Hepatocyte (in vitro differentiated cells): ENCODE measurements around the gene PYDC1. TPM values are rescaled to one million over a fixed set of nuclear protein-coding genes. Genes with fewer than 3 reads are reported as not detected.
A peak's percentile ranks its signal among the peaks of the same experiment; 100 is the strongest.
"Not testable (repeated sequence)": the region's sequence is repeated elsewhere in the genome, so short reads cannot be mapped to it uniquely, and the experiment has no call there.

Experiments used
- DNase-seq: peaks from one replicate; pipeline ENCODE4 v3.0.0-alpha.2; 2016; ENCODE audit warnings: low spot score
- H2AFZ ChIP-seq: fragments of 200-600 bp; sonication (generic); 2 replicates; pipeline ENCODE4 v1.6.0; 2016; ENCODE audit warnings: antibody characterized with exemption, mild to moderate bottlenecking
- H3K27ac ChIP-seq: fragments of 200-600 bp; sonication (generic); 2 replicates; pipeline ENCODE4 v1.5.1; 2016; ENCODE audit warnings: mild to moderate bottlenecking
- H3K27me3 ChIP-seq: fragments of 200-600 bp; sonication (generic); 2 replicates; pipeline ENCODE4 v1.6.1; 2016
- H3K36me3 ChIP-seq: fragments of 200-600 bp; sonication (generic); replicated peaks from 2 replicates; pipeline ENCODE4 v1.5.1; 2016; ENCODE audit warnings: low read depth; ENCODE audit not compliant: insufficient read depth
- H3K4me1 ChIP-seq: fragments of 200-600 bp; sonication (generic); 2 replicates; pipeline ENCODE4 v1.5.1; 2016; ENCODE audit warnings: mild to moderate bottlenecking, moderate library complexity; ENCODE audit not compliant: insufficient read depth
- H3K4me2 ChIP-seq: fragments of 200-600 bp; sonication (generic); 2 replicates; pipeline ENCODE4 v1.6.0; 2016
- H3K4me3 ChIP-seq: fragments of 200-600 bp; sonication (generic); 2 replicates; pipeline ENCODE4 v1.5.1; 2016; ENCODE audit warnings: mild to moderate bottlenecking
- H3K79me2 ChIP-seq: fragments of 200-600 bp; sonication (generic); 2 replicates; pipeline ENCODE4 v1.6.0; 2017; ENCODE audit warnings: mild to moderate bottlenecking
- H3K9me2 ChIP-seq: fragments of 200-600 bp; sonication (generic); replicated peaks from 2 replicates; pipeline ENCODE4 v1.6.0; 2017; ENCODE audit warnings: mild to moderate bottlenecking; ENCODE audit not compliant: insufficient read depth
- H3K9me3 ChIP-seq: fragments of 200-600 bp; sonication (generic); 2 replicates; pipeline ENCODE4 v1.5.1; 2016; ENCODE audit warnings: low read depth, mild to moderate bottlenecking
- H4K20me1 ChIP-seq: fragments of 200-600 bp; sonication (generic); 2 replicates; pipeline ENCODE4 v1.6.0; 2016; ENCODE audit warnings: mild to moderate bottlenecking; ENCODE audit not compliant: insufficient read depth, poor library complexity, severe bottlenecking
- EZH2 ChIP-seq: fragments of 200-600 bp; sonication (generic); IDR thresholded peaks from 2 replicates; pipeline ENCODE4 v1.6.1; 2016; ENCODE audit warnings: antibody characterized with exemption, mild to moderate bottlenecking, borderline replicate concordance
- EZH2phosphoT487 ChIP-seq: fragments of 200-600 bp; sonication (generic); IDR thresholded peaks from one replicate; pipeline ENCODE4 v1.6.1; 2018; ENCODE audit warnings: antibody characterized with exemption, mild to moderate bottlenecking, low read depth, moderate library complexity; ENCODE audit not compliant: unreplicated experiment, severe bottlenecking
- WGBS: methylation state at CpG from one replicate; pipeline ENCODE4 v1.1.6; 2016; ENCODE audit warnings: low lambda C conversion rate; ENCODE audit errors: missing lambda C conversion rate; 5-methylcytosine and 5-hydroxymethylcytosine counted together
- polyA plus RNA-seq: library from polyadenylated mRNA; unstranded; fragments of >200 nt; fragmentation: Nextera tagmentation; extraction: Ambion mirVana; gene quantifications from 2 replicates; pipeline ENCODE4 v1.2.1, GENCODE V29; 2016
- total RNA-seq: library from RNA; depleted of rRNA; stranded (reverse); fragments of >200 nt; gene quantifications from 2 replicates; pipeline ENCODE4 v1.2.3, GENCODE V29; 2014
- TF ChIP-seq, protein P1 (sequence below): fragments of 200-600 bp; sonication (generic); IDR thresholded peaks from 2 replicates; pipeline ENCODE4 v1.5.1; 2016; ENCODE audit warnings: antibody characterized with exemption, mild to moderate bottlenecking; ENCODE audit not compliant: poor library complexity

PYDC1 gene
- total and polyA plus RNA-seq, 2 experiments from 2014 or later, result not detected

DNA sequence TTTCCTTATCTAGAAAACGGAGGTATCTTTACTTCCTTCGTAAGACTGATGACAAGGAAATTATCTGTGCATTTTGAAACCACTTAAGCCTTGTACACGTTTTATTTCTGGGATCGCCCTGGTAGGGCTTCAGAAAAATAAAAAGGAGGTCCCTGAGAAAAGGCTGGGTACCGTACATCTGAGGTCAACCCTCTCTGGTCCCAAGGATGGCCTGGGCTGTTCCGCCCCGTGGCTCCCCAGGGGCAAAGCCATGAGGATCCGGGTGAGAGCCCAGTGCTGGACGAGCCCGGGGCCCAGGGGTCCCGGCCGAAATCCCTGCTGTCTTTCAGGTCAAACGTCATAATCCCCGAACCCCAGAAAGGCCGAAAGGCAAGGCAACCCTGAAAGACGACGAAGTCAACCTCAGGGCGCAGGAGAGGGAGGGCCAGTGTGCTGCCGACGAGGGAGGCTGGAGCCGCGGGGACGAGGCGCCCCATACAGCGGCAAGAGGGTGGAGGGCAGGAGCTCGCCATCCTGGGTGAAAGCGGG, 37.7 kb downstream of the PYDC1 start:
- 4% methylated on average over 22 of the region's 27 CpGs for WGBS

DNA sequence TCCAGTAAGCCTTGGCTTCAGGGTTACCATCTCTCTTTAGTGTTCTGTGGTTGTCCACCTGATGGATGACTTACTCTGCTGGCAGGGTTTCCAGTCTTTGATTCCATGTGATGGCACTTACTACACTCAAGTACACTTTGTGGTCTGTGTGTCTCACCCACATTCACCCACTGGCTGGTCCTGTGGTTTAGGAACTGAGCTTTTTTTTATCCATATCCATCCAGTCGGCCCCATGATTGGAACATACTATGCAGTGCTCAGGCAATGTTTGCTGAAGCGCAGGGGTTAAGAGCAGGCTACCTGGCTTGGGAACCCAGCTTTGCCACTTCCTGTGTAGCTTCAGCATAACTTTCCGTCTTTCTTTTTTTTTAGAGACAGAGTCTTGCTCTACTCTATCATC, 39.8 kb downstream of the PYDC1 start:
- no peaks in the 10 kb centered on the region for H3K27me3 ChIP-seq
- H3K4me1 ChIP-seq, result peaks cover 6% of the 10 kb centered on the region
- H2AFZ ChIP-seq, result no peak overlapping the region
- H3K4me3 ChIP-seq, result no peak overlapping the region
- H4K20me1 ChIP-seq, result peaks cover 15% of the 10 kb centered on the region
- no peaks in the 10 kb centered on the region for H3K9me3 ChIP-seq
- 79% methylated on average over 3 of the region's 3 CpGs for whole genome bisulfite sequencing
- H3K9me2 ChIP-seq, result no peaks in the 10 kb centered on the region
- no peak overlapping the region for H3K4me2 ChIP-seq
- H3K79me2 ChIP-seq, result peaks cover 20% of the 10 kb centered on the region
- TF ChIP-seq EZH2phosphoT487, result no peak
- no peak for TF ChIP-seq EZH2
- TF ChIP-seq, protein P1, sequence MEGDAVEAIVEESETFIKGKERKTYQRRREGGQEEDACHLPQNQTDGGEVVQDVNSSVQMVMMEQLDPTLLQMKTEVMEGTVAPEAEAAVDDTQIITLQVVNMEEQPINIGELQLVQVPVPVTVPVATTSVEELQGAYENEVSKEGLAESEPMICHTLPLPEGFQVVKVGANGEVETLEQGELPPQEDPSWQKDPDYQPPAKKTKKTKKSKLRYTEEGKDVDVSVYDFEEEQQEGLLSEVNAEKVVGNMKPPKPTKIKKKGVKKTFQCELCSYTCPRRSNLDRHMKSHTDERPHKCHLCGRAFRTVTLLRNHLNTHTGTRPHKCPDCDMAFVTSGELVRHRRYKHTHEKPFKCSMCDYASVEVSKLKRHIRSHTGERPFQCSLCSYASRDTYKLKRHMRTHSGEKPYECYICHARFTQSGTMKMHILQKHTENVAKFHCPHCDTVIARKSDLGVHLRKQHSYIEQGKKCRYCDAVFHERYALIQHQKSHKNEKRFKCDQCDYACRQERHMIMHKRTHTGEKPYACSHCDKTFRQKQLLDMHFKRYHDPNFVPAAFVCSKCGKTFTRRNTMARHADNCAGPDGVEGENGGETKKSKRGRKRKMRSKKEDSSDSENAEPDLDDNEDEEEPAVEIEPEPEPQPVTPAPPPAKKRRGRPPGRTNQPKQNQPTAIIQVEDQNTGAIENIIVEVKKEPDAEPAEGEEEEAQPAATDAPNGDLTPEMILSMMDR, result no peak
- DNase-seq, result no peak
- no peaks in the 10 kb centered on the region for H3K36me3 ChIP-seq
- H3K27ac ChIP-seq, result no peak overlapping the region

More for the DNA sequence above, 37.7 kb downstream of the PYDC1 start:
- no peak for DNase-seq
- Histone ChIP-seq H4K20me1 (peaks cover 36% of the 10 kb centered on the region), H3K4me3 (peak overlapping the region; percentile 59), H3K9me3 (no peaks in the 10 kb centered on the region), H2AFZ (peak overlapping the region; percentile 31), H3K36me3 (no peaks in the 10 kb centered on the region), H3K27ac (peak overlapping the region; percentile 94), H3K4me1 (peaks cover 18% of the 10 kb centered on the region), H3K4me2 (peak overlapping the region; percentile 80), H3K9me2 (no peaks in the 10 kb centered on the region), H3K27me3 (no peaks in the 10 kb centered on the region), H3K79me2 (peaks cover 41% of the 10 kb centered on the region)
- TF ChIP-seq EZH2phosphoT487 (no peak), EZH2 (no peak)
- TF ChIP-seq, protein P1, result no peak

DNA sequence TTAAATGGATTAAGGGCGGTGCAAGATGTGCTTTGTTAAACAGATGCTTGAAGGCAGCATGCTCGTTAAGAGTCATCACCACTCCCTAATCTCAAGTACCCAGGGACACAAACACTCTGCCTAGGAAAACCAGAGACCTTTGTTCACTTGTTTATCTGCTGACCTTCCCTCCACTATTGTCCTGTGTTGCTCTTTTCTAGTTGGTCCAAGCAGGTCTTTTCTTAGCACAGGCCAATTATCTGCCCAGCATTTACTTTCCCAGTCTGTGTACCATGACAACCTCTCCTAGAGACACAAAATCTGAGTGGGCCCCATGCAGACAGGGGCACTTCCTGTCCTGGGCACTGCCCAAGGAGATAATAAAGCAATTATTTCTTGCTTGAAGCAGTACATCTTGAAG, 46.9 kb downstream of the PYDC1 start:
- not testable (repeated sequence) for H3K4me1 ChIP-seq, DNase-seq, H3K27me3 ChIP-seq, H3K9me2 ChIP-seq, H3K36me3 ChIP-seq, H3K4me2 ChIP-seq, H3K4me3 ChIP-seq, H4K20me1 ChIP-seq, H3K9me3 ChIP-seq, H2AFZ ChIP-seq, H3K79me2 ChIP-seq
- H3K27ac ChIP-seq, result peak overlapping the region; percentile 45
- no CpG with 5 or more reads among the region's 2 CpGs for WGBS

DNA sequence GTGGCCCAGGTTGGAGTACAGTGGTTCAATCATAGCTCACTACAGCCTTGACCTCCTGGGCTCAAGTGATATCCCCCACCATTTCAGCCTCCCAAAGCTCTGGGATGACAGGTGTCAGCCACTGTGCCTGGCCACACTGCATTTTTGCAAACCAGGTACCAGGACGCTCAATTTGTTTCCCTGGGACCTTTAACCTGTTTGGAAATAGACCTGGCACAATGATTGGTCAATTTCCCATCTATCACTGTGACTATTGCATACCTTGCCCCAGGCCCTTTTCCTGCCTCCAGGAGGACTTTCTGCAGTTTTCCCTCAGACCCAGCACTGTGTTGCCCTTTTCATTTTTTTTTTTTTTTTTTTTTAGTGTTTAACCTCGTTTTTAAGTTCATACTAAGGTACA, 48.1 kb downstream of the PYDC1 start:
- Histone ChIP-seq H3K9me2 (no peaks in the 10 kb centered on the region), H2AFZ (no peak overlapping the region), H3K27me3 (no peaks in the 10 kb centered on the region), H3K36me3 (no peaks in the 10 kb centered on the region), H3K27ac (no peak overlapping the region), H3K4me2 (no peak overlapping the region), H3K79me2 (no peaks in the 10 kb centered on the region), H3K4me3 (no peak overlapping the region), H3K9me3 (no peaks in the 10 kb centered on the region), H3K4me1 (peaks cover 5% of the 10 kb centered on the region), H4K20me1 (no peaks in the 10 kb centered on the region)
- 65% methylated on average over 2 of the region's 2 CpGs for WGBS
- TF ChIP-seq EZH2phosphoT487 (no peak), EZH2 (no peak)
- TF ChIP-seq, protein P1, result no peak
- DNase-seq, result no peak
